GM19035 (cell line): Measurements from ENCODE around the gene HS6ST1.

Source experiments
- ATAC-seq: cut with Tn5 transposase; IDR thresholded peaks from one replicate; pipeline ENCODE4 v1.9.1; 2021; ENCODE audit not compliant: unreplicated experiment

HS6ST1 gene

DNA sequence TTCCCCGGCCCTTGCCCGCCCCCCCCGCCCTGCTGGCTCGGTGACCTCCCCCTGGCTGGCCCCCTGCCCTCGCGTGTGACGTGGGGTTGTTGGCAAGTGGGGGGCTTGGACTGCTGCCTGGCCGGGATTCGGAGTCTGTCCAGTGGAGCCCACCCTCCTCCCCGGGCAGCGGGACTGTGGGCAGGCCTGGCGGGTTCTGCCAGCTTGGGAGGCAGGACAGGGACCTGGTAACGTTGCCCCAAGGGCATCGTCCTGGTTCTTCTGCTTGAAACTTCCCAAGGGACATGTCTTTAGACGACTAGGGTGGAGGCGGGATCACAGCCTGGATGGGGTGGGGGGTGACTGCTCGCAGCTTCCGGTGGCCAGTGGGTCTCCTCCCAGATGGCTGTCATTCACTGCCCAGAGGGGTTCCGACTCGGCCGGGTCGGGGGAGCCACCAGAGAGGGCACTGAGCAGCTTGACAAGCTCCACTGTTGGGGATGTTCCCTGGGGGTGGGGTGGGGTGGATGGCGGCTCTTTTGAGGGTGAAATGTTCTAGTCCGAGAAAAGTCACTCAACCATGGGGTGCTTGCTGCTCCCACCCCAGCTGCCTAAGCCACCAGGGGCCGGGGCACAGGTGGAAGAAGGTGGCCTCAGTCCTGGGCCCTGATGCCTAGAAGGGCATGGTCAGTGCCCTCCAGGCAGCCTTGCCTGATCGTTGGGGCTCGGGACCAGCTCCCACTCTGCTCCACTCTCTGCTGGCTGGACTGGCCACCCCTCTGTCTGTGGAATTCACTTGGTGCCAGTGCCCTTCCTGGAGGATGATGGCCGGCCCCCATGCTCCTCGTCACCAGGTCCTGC, 4.3 kb upstream of the HS6ST1 start:
- ATAC-seq: no peak

DNA sequence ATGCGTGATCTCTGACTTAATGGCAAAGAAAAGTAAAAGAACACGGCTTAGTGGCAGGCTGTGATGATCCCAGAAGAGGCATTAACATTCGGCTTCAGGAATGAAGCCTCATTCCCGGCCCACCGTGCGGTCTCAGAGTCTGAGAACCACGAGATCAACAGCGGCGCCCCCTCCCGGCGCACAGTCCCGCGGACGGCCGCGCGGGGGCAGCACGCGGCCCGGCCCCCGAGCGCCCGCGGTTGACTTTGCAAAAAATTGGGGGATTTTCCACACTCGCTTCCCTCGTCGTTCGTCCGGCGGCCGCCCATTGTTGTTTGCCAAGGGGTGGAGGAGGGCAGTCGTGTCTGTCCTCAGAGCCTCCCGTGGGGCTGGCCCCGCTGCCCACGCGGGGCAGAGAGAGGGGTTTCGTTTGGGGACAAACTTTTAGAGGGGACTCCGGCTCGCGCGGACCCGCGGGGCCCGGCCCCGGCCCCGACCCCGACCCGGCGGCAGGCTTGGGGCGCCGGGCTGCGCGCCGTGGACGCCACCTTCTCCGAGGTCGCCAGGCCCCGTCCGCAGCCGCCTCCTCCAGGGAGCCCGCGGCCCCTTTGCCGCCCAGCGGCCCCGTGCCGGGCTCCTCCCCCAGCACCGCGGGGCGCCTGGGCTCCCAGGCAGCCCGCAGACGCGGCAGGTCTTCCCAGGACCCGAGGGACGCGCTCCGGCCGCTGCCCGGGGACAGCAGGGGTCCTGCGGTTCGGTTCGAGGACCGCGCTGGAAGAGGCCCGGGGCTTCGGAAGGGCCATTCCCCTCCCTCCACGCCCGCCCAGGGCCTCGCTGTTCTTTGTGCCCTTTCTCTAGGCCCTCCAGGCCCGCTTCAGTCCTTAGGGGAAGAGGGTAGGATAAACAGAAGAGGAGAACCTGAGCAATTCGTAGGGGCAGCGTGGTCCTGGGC, 3.4 kb upstream of the HS6ST1 start:
- ATAC-seq: peak; percentile 49

- no peak for ATAC-seq
Measured at GRCh38 chr2:128320906-128321771, 2.5 kb upstream of the HS6ST1 start.

GRCh38 chr2:128320192-128320905, 1.7 kb upstream of the HS6ST1 start:
- no peak for ATAC-seq

GRCh38 chr2:128319631-128320191, 1.0 kb upstream of the HS6ST1 start:
- ATAC-seq: no peak

GRCh38 chr2:128318245-128318644, 423 bp downstream of the HS6ST1 start:
- peak; percentile 16 for ATAC-seq

DNA sequence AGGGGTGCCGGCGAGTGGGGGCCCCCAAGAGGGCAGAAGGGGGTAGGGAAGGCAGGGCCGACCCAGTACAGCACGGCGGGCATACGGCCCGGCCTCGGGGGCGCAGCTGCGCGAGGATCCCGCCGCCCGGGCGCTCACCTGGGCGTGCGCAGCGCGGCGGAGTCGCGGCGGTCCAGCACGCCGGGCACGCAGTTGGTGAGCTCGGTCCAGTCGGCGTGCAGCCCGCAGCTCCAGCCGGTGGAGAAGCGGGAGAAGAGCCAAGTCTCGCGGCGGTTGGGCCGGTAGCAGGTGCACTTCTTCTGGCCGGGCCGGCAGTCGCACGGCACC, 806 bp downstream of the HS6ST1 start:
- ATAC-seq: peak; percentile 2

- ATAC-seq: peak; percentile 34
Measured at GRCh38 chr2:128317181-128317898, 1.3 kb downstream of the HS6ST1 start.

- ATAC-seq: no peak
Measured at GRCh38 chr2:128316777-128317180, 1.9 kb downstream of the HS6ST1 start.

- ATAC-seq: no peak
Measured at GRCh38 chr2:128315829-128316776, 2.6 kb downstream of the HS6ST1 start.

DNA sequence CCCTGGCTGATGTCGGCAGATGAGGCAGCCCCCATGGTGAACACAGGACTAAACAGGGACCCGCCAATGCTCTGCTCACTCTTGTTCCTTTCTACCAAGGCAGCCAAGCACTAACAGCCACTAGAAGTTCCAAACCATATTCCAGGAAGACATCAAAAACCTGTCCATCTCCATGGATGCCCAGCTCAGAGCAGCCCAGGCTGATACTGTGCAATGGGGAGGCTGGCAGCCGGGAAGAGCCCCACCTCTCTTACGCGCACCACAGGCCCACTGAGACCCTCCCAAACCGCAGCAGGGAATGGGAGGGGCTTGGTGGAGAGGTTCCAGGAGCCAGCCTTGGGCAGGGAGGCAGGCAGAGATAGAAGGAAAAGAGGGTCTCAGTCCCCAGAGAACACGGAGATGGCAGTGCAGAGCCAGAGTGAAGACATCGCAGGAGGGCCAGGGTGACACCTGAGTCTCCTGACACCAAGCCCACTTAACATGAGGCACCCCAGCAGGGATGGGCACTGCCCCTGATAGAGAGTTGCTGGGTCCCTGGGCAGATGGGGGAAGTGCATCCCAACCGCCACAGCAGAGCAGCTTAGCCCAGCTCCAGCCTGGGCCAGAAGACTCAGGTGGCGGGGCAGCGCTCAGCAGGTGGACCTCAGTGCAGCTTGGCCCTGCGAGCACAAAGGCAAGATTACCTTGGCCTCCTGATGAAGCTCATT, 3.4 kb downstream of the HS6ST1 start:
- no peak for ATAC-seq

DNA sequence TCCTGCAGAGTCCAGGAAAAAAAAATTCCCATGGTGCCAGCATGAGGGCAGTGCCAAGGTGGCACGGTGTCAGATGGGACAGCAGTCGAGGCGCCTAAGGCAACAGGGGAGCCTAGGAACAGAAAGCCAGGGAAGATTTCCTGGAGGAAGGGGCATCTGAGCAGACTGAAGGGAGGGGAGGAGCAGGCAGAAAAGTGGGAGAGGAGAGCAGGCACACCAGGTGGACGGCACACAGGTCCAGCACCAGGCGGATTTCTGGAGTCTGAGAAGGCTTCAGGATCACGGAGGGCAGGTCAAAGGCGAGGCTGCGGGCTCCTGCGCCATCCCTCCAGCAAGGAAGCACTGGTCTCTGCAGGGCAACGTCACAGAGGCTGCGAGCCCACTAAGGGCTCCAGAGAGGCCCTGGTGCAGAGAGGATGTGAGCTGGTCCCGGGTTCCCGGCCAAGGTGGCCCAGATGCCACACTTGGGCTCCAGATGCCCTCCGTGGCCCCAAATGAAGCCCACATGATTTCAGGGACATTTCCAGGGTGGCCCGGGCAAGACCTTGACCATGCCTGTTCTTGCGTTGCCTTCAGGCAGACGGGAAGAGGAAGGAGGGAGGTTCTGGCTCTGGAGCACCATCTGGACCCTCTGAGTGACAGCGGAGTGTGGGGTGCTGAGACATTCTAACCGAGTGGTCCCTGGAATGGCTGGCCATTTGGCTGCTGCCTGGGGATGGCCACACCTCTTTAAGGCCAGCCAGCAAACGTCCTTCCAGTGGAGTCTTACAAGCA, 4.1 kb downstream of the HS6ST1 start:
- ATAC-seq: no peak

- ATAC-seq: no peak
Measured at GRCh38 chr2:128313931-128314347, 4.7 kb downstream of the HS6ST1 start.

- no peak for ATAC-seq
Measured at GRCh38 chr2:128313091-128313836, 5.4 kb downstream of the HS6ST1 start.

- ATAC-seq: no peak
Measured at GRCh38 chr2:128312411-128312810, 6.3 kb downstream of the HS6ST1 start.

DNA sequence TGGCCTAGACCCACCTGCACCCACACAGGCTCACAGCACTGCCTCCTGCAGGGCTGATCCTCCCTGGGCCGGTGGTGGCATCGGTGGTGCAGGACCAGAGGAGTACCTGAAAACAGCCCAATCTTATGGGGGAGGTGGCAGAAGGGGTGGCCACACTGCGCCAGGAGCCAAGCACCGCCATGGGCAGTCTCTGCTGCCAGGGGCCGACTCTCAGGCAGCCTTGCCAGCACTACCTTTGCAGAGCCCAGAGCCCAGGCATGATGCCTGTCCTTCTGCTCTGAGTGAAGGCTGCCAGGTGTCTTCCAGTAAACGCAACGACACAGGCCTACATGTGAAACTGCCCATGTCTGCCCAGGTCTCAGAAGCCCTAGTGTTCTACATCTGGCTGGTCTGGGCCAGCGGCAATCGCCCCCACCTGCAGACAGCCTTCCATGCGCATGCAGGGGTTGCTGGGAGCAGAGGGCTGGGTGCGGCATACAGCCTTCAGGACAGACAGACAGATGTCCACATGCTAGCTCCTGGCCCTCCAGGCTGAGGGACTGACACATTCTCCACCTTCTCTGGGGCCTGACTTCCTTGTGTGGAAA, 6.8 kb downstream of the HS6ST1 start:
- ATAC-seq: no peak
